CD4-positive, alpha-beta T cell treated with Interleukin-15 for 4 hours (primary cell): ENCODE results near the gene SNX14.

Source experiments
- DNase-seq: peaks from one replicate; pipeline ENCODE4 v3.0.0-alpha.2; 2020; ENCODE audit warnings: low spot score

Gene SNX14

GRCh38 chr6:85462673-85463072 lies 131.0 kb downstream of the SNX14 start:
- DNase-seq: no peak

- DNase-seq: no peak
Observed at GRCh38 chr6:85461798-85462170, 131.9 kb downstream of the SNX14 start.

- peak; percentile 27 for DNase-seq
Observed at GRCh38 chr6:85460921-85461797, 132.5 kb downstream of the SNX14 start.

- no peak for DNase-seq
Observed at GRCh38 chr6:85460154-85460920, 133.3 kb downstream of the SNX14 start.

GRCh38 chr6:85459224-85459901 lies 134.3 kb downstream of the SNX14 start:
- no peak for DNase-seq

- no peak for DNase-seq
Observed at GRCh38 chr6:85458782-85459181, 134.9 kb downstream of the SNX14 start.

GRCh38 chr6:85458184-85458583 lies 135.5 kb downstream of the SNX14 start:
- no peak for DNase-seq

- DNase-seq: no peak
Observed at GRCh38 chr6:85456782-85457181, 136.9 kb downstream of the SNX14 start.
